RWPE2 (cell line): ENCODE data around the gene ZNF316.

Source experiments
- ATAC-seq: fragments of 200-7000 bp; cut with Tn5 transposase; 3 replicates; pipeline ENCODE4 v1.9.1; 2021; ENCODE audit warnings: low read depth
- DNase-seq: peaks from one replicate; pipeline ENCODE4 v3.0.0-alpha.2; 2020; ENCODE audit warnings: low spot score
- H3K27ac ChIP-seq: fragments of 450-650 bp; 2 replicates; pipeline ENCODE4 v1.5.1; 2017; ENCODE audit warnings: mild to moderate bottlenecking; ENCODE audit not compliant: poor library complexity, severe bottlenecking
- H3K27me3 ChIP-seq: fragments of 250-450 bp; sonication (Bioruptor Pico); 2 replicates; pipeline ENCODE4 v1.5.1; 2021; ENCODE audit warnings: mild to moderate bottlenecking, moderate library complexity; ENCODE audit not compliant: insufficient read depth, poor library complexity, severe bottlenecking
- H3K36me3 ChIP-seq: fragments of 250-450 bp; sonication (Bioruptor Pico); 2 replicates; pipeline ENCODE4 v1.5.1; 2020; ENCODE audit warnings: low read depth, mild to moderate bottlenecking, moderate library complexity
- H3K4me1 ChIP-seq: fragments of 250-450 bp; sonication (Bioruptor Pico); 2 replicates; pipeline ENCODE4 v1.5.1; 2021; ENCODE audit warnings: mild to moderate bottlenecking, moderate library complexity; ENCODE audit not compliant: insufficient read depth, poor library complexity, severe bottlenecking
- H3K4me3 ChIP-seq: fragments of 250-450 bp; sonication (Bioruptor Pico); 2 replicates; pipeline ENCODE4 v1.5.1; 2021; ENCODE audit warnings: mild to moderate bottlenecking, moderate library complexity; ENCODE audit not compliant: severe bottlenecking
- H3K9me3 ChIP-seq: fragments of 250-450 bp; sonication (Bioruptor Pico); 2 replicates; pipeline ENCODE4 v1.5.1; 2021; ENCODE audit warnings: mild to moderate bottlenecking, moderate library complexity; ENCODE audit not compliant: severe bottlenecking
- CTCF ChIP-seq: fragments of 450-650 bp; IDR thresholded peaks from one replicate; pipeline ENCODE4 v1.5.1; 2017; ENCODE audit warnings: mild to moderate bottlenecking, moderate library complexity; ENCODE audit not compliant: poor library complexity, severe bottlenecking

Gene ZNF316

GRCh38 chr7:6607651-6608051 lies 29.5 kb upstream of the ZNF316 start:
- no peak for ATAC-seq
- no peaks in the 10 kb centered on the region for H3K27me3 ChIP-seq

GRCh38 chr7:6608081-6608480 lies 29.0 kb upstream of the ZNF316 start:
- peaks cover 11% of the 10 kb centered on the region for H3K36me3 ChIP-seq
- H3K27me3 ChIP-seq, result no peaks in the 10 kb centered on the region
- no peaks in the 10 kb centered on the region for H3K9me3 ChIP-seq
- ATAC-seq, result no peak
- TF ChIP-seq CTCF, result no peak
- H3K4me1 ChIP-seq, result no peaks in the 10 kb centered on the region
- no peak overlapping the region for H3K4me3 ChIP-seq
- no peak for DNase-seq
- no peak overlapping the region for H3K27ac ChIP-seq

More at GRCh38 chr7:6607651-6608051, 29.5 kb upstream of the ZNF316 start:
- H3K36me3 ChIP-seq, result peaks cover 15% of the 10 kb centered on the region
- no peaks in the 10 kb centered on the region for H3K9me3 ChIP-seq
- no peak overlapping the region for H3K27ac ChIP-seq
- H3K4me1 ChIP-seq, result no peaks in the 10 kb centered on the region
- no peak overlapping the region for H3K4me3 ChIP-seq
- DNase-seq, result no peak
- no peak for TF ChIP-seq CTCF

GRCh38 chr7:6608794-6609193 lies 28.3 kb upstream of the ZNF316 start:
- no peaks in the 10 kb centered on the region for H3K9me3 ChIP-seq
- H3K27ac ChIP-seq, result no peak overlapping the region
- TF ChIP-seq CTCF, result no peak
- DNase-seq (no peak), ATAC-seq (no peak)
- no peaks in the 10 kb centered on the region for H3K4me1 ChIP-seq
- no peaks in the 10 kb centered on the region for H3K27me3 ChIP-seq
- no peak overlapping the region for H3K4me3 ChIP-seq
- peaks cover 5% of the 10 kb centered on the region; the same call in 1 of the 2 replicates for H3K36me3 ChIP-seq

- ATAC-seq (no peak), DNase-seq (no peak)
- H3K27me3 ChIP-seq, result peaks cover 6% of the 10 kb centered on the region
- H3K27ac ChIP-seq, result no peak overlapping the region
- TF ChIP-seq CTCF, result no peak
- H3K9me3 ChIP-seq, result no peaks in the 10 kb centered on the region
- no peak overlapping the region for H3K4me3 ChIP-seq
- H3K36me3 ChIP-seq, result peaks cover 4% of the 10 kb centered on the region; the same call in 1 of the 2 replicates
- H3K4me1 ChIP-seq, result no peaks in the 10 kb centered on the region
These were observed 24.3 kb upstream of the ZNF316 start for GRCh38 chr7:6612819-6613218.

- Histone ChIP-seq H3K27ac (no peak overlapping the region), H3K9me3 (no peaks in the 10 kb centered on the region), H3K36me3 (no peaks in the 10 kb centered on the region), H3K27me3 (peaks cover 6% of the 10 kb centered on the region), H3K4me1 (no peaks in the 10 kb centered on the region), H3K4me3 (no peak overlapping the region)
- DNase-seq (no peak), ATAC-seq (no peak; the same call in 2 of the 3 replicates)
- TF ChIP-seq CTCF, result no peak
These were observed 23.4 kb upstream of the ZNF316 start for GRCh38 chr7:6613706-6614105.
